ENCODE data around the gene SEC16B.

Gene SEC16B

GRCh38 chr1:177975588-177976495, 6.0 kb upstream of the SEC16B start:
- no peak for DNase-seq

GRCh38 chr1:177973585-177973984, 3.7 kb upstream of the SEC16B start:
- DNase-seq, result no peak

GRCh38 chr1:177969109-177969508, 749 bp downstream of the SEC16B start:
- DNase-seq, result no peak

GRCh38 chr1:177966199-177966598, 3.7 kb downstream of the SEC16B start:
- DNase-seq, result no peak

- no peak for DNase-seq
Observed at GRCh38 chr1:177965293-177965692, 4.6 kb downstream of the SEC16B start.

- DNase-seq, result no peak
Observed at GRCh38 chr1:177964336-177964735, 5.5 kb downstream of the SEC16B start.

- DNase-seq, result no peak
Observed at GRCh38 chr1:177960939-177961622, 8.8 kb downstream of the SEC16B start.

- DNase-seq, result peak; percentile 7
Observed at GRCh38 chr1:177959811-177960515, 9.9 kb downstream of the SEC16B start.

GRCh38 chr1:177958092-177958491, 11.8 kb downstream of the SEC16B start:
- DNase-seq, result no peak

GRCh38 chr1:177954076-177954475, 15.8 kb downstream of the SEC16B start:
- DNase-seq, result no peak

- DNase-seq, result no peak
Observed at GRCh38 chr1:177953549-177953948, 16.3 kb downstream of the SEC16B start.

- DNase-seq, result no peak
Observed at GRCh38 chr1:177952691-177953090, 17.2 kb downstream of the SEC16B start.

GRCh38 chr1:177952249-177952648, 17.6 kb downstream of the SEC16B start:
- no peak for DNase-seq

- DNase-seq, result no peak
Observed at GRCh38 chr1:177950506-177950905, 19.4 kb downstream of the SEC16B start.

- peak; percentile 68 for DNase-seq
Observed at GRCh38 chr1:177948336-177948972, 21.4 kb downstream of the SEC16B start.

GRCh38 chr1:177947623-177948022, 22.2 kb downstream of the SEC16B start:
- no peak for DNase-seq

- DNase-seq, result peak; percentile 72
Observed at GRCh38 chr1:177945943-177946650, 23.8 kb downstream of the SEC16B start.

GRCh38 chr1:177944016-177944949, 25.6 kb downstream of the SEC16B start:
- DNase-seq, result no peak

- DNase-seq, result no peak
Observed at GRCh38 chr1:177941976-177942375, 27.9 kb downstream of the SEC16B start.

- DNase-seq, result no peak
Observed at GRCh38 chr1:177940682-177941081, 29.2 kb downstream of the SEC16B start.

- DNase-seq, result no peak
Observed at GRCh38 chr1:177937931-177938330, 31.9 kb downstream of the SEC16B start.

Data from RPMI8226 (cell line).